ENCODE data around the gene ADAMTS15. TPM values are rescaled to one million over a fixed set of nuclear protein-coding genes. Genes with fewer than 3 reads are reported as not detected.

Gene ADAMTS15
- total RNA-seq, 2 experiments from 2014 or later, result 0.08 to 0.11 TPM

DNA sequence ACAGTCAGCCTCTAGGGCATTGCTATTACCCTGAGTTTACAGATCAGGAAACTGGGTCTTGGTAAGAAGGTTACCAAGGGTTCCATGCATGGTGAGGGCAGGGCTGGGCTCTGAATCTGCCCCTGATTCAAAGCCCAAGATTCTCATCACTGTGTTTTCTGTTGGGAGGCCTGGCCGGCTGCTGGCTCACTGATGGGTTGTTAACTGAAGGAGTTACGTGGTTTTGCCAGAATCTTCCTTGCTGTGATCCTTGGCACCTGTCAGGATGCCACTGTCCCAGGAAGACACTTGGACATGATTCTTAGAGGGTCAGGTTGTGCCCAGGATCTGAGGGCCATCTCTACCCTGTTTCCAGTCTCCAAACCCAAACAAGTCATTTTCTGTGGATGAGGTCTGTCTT, 61.5 kb downstream of the ADAMTS15 start:
- Mint-ChIP-seq H3K4me3 (no peak overlapping the region), H3K4me1 (ENCODE audit: low read depth) (no peaks in the 10 kb centered on the region), H3K9me3 (peaks cover 9% of the 10 kb centered on the region), H3K27me3 (peaks cover 4% of the 10 kb centered on the region), H3K27ac (no peak overlapping the region), H3K36me3 (ENCODE audit: low read depth) (no peaks in the 10 kb centered on the region)
- no peak overlapping the region for H3K4me3 ChIP-seq (ENCODE audit: low read length)
- peaks cover 2 to 4% of the 10 kb centered on the region in 2 experiments for H3K27me3 ChIP-seq (ENCODE audit: control insufficient read depth in 1 of 2, insufficient read depth in 2 of 2, low read length in 2 of 2)
- intact Hi-C loops (cut with DNase I, micrococcal nuclease), result no loop called here
- no peak for DNase-seq
- ChIA-PET POLR2A (no interaction called here), CTCF (no interaction called here)
- H3K4me1 ChIP-seq (ENCODE audit: insufficient read depth, low read length), result no peaks in the 10 kb centered on the region
- H3K27ac ChIP-seq (ENCODE audit: low read depth in 1 of 2, low read length in 2 of 2), result no peak overlapping the region
- H3K9me3 ChIP-seq (ENCODE audit: control insufficient read depth in 1 of 2, insufficient read depth in 1 of 2, low read length in 2 of 2), result peaks cover 6 to 9% of the 10 kb centered on the region in 2 experiments
- no peak for ATAC-seq (ENCODE audit: poor library complexity)
- TF ChIP-seq, protein P1, sequence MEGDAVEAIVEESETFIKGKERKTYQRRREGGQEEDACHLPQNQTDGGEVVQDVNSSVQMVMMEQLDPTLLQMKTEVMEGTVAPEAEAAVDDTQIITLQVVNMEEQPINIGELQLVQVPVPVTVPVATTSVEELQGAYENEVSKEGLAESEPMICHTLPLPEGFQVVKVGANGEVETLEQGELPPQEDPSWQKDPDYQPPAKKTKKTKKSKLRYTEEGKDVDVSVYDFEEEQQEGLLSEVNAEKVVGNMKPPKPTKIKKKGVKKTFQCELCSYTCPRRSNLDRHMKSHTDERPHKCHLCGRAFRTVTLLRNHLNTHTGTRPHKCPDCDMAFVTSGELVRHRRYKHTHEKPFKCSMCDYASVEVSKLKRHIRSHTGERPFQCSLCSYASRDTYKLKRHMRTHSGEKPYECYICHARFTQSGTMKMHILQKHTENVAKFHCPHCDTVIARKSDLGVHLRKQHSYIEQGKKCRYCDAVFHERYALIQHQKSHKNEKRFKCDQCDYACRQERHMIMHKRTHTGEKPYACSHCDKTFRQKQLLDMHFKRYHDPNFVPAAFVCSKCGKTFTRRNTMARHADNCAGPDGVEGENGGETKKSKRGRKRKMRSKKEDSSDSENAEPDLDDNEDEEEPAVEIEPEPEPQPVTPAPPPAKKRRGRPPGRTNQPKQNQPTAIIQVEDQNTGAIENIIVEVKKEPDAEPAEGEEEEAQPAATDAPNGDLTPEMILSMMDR (IDR thresholded peaks at IDR 0.05), result no peak
- no peaks in the 10 kb centered on the region for H3K36me3 ChIP-seq (ENCODE audit: insufficient read depth, low read length)

GRCh38 chr11:130510407-130511006, 62.1 kb downstream of the ADAMTS15 start:
- Histone ChIP-seq H3K36me3 (ENCODE audit: insufficient read depth, low read length) (no peaks in the 10 kb centered on the region), H3K4me1 (ENCODE audit: insufficient read depth, low read length) (no peaks in the 10 kb centered on the region), H3K27ac (ENCODE audit: low read depth in 1 of 2, low read length in 2 of 2) (no peak overlapping the region), H3K27me3 (ENCODE audit: control insufficient read depth in 1 of 2, insufficient read depth in 2 of 2, low read length in 2 of 2) (peaks cover 2 to 4% of the 10 kb centered on the region in 2 experiments), H3K9me3 (ENCODE audit: control insufficient read depth in 1 of 2, insufficient read depth in 1 of 2, low read length in 2 of 2) (peaks cover 6 to 9% of the 10 kb centered on the region in 2 experiments), H3K4me3 (ENCODE audit: low read length) (no peak overlapping the region)
- peaks cover 6% of the 10 kb centered on the region for H3K9me3 Mint-ChIP-seq
- H3K27ac Mint-ChIP-seq, result no peak overlapping the region
- ATAC-seq (ENCODE audit: poor library complexity) (no peak), DNase-seq (no peak)
- H3K4me3 Mint-ChIP-seq, result no peak overlapping the region
- POLR2A ChIA-PET, result no interaction called here
- TF ChIP-seq, protein P1 (IDR thresholded peaks at IDR 0.05), result no peak
- no peaks in the 10 kb centered on the region for H3K36me3 Mint-ChIP-seq (ENCODE audit: low read depth)
- peaks cover 4% of the 10 kb centered on the region for H3K27me3 Mint-ChIP-seq
- no peaks in the 10 kb centered on the region for H3K4me1 Mint-ChIP-seq (ENCODE audit: low read depth)
- intact Hi-C loops (cut with DNase I, micrococcal nuclease), result no loop called here
- CTCF ChIA-PET, result no interaction called here

GRCh38 chr11:130511765-130512164, 63.3 kb downstream of the ADAMTS15 start:
- DNase-seq (no peak), ATAC-seq (ENCODE audit: poor library complexity) (no peak)
- peaks cover 6 to 9% of the 10 kb centered on the region in 2 experiments for H3K9me3 ChIP-seq (ENCODE audit: control insufficient read depth in 1 of 2, insufficient read depth in 1 of 2, low read length in 2 of 2)
- H3K36me3 ChIP-seq (ENCODE audit: insufficient read depth, low read length), result no peaks in the 10 kb centered on the region
- intact Hi-C loops (cut with DNase I, micrococcal nuclease), result no loop called here
- H3K4me3 Mint-ChIP-seq, result no peak overlapping the region
- no peaks in the 10 kb centered on the region for H3K4me1 Mint-ChIP-seq (ENCODE audit: low read depth)
- H3K27me3 ChIP-seq (ENCODE audit: control insufficient read depth in 1 of 2, insufficient read depth in 2 of 2, low read length in 2 of 2), result peaks cover 0 to 2% of the 10 kb centered on the region in 2 experiments
- peaks cover under 1% of the 10 kb centered on the region for H3K9me3 Mint-ChIP-seq
- H3K27me3 Mint-ChIP-seq, result peaks cover 4% of the 10 kb centered on the region
- no peak overlapping the region for H3K27ac ChIP-seq (ENCODE audit: low read depth in 1 of 2, low read length in 2 of 2)
- POLR2A ChIA-PET, result no interaction called here
- TF ChIP-seq, protein P1 (IDR thresholded peaks at IDR 0.05), result no peak
- CTCF ChIA-PET, result no interaction called here
- H3K36me3 Mint-ChIP-seq (ENCODE audit: low read depth), result no peaks in the 10 kb centered on the region
- no peaks in the 10 kb centered on the region for H3K4me1 ChIP-seq (ENCODE audit: insufficient read depth, low read length)
- H3K4me3 ChIP-seq (ENCODE audit: low read length), result no peak overlapping the region
- no peak overlapping the region for H3K27ac Mint-ChIP-seq
